ENCODE measurements around the gene PRKAB1. TPM values are rescaled to one million over a fixed set of nuclear protein-coding genes. Genes with fewer than 3 reads are reported as not detected.

The PRKAB1 gene
- total RNA-seq, 1 experiment from 2014 or later: 37.3 TPM

DNA sequence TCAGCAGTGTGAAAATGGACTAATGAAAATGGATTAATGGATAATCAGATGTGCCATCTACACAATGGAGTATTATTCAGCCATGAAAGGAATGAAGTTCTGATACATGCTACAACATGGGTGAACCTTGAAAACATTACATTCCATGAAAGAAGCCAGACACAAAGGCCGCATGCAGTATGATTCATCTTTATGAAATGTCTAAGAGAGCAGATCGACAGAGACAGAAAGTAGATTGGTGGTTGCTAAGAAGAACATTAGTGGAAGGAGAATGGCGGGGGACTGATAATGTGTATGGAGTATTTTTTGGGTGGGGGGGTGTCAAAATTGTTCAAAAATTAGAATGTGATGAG lies 47.3 kb downstream of the PRKAB1 start:
- peaks cover 56% of the 10 kb centered on the region for H3K36me3 Mint-ChIP-seq (ENCODE audit: insufficient read depth, unreplicated experiment)
- no TSS peak for BruUV-seq (replicated peaks)
- ChIA-PET POLR2A (no interaction called here), CTCF (no interaction called here)
- TF ChIP-seq, protein P1, sequence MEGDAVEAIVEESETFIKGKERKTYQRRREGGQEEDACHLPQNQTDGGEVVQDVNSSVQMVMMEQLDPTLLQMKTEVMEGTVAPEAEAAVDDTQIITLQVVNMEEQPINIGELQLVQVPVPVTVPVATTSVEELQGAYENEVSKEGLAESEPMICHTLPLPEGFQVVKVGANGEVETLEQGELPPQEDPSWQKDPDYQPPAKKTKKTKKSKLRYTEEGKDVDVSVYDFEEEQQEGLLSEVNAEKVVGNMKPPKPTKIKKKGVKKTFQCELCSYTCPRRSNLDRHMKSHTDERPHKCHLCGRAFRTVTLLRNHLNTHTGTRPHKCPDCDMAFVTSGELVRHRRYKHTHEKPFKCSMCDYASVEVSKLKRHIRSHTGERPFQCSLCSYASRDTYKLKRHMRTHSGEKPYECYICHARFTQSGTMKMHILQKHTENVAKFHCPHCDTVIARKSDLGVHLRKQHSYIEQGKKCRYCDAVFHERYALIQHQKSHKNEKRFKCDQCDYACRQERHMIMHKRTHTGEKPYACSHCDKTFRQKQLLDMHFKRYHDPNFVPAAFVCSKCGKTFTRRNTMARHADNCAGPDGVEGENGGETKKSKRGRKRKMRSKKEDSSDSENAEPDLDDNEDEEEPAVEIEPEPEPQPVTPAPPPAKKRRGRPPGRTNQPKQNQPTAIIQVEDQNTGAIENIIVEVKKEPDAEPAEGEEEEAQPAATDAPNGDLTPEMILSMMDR (IDR thresholded peaks at IDR 0.05; ENCODE audit: insufficient read depth in 1 of 2, low read depth in 1 of 2, low read length in 1 of 2, severe bottlenecking in 1 of 2, unreplicated experiment in 1 of 2): no peak
- H3K27me3 Mint-ChIP-seq (ENCODE audit: insufficient read depth, unreplicated experiment): no peaks in the 10 kb centered on the region
- H3K4me3 ChIP-seq (ENCODE audit: low read depth, low read length): no peak overlapping the region
- intact Hi-C loops (cut with micrococcal nuclease; ENCODE audit: unreplicated experiment): no loop called here
- DNase-seq: no peak
- no peaks in the 10 kb centered on the region for H3K27me3 ChIP-seq (replicated peaks; ENCODE audit: control insufficient read depth, insufficient read depth, low read length)
- H3K4me3 Mint-ChIP-seq (ENCODE audit: unreplicated experiment): no peak overlapping the region
- peaks cover 14% of the 10 kb centered on the region for H3K4me1 ChIP-seq
- no peaks in the 10 kb centered on the region for H3K9me3 ChIP-seq
- peaks cover 15% of the 10 kb centered on the region for H3K4me1 Mint-ChIP-seq (ENCODE audit: low read depth, unreplicated experiment)
- H3K27ac Mint-ChIP-seq (ENCODE audit: unreplicated experiment): no peak overlapping the region
- H3K9me3 Mint-ChIP-seq (ENCODE audit: unreplicated experiment): no peaks in the 10 kb centered on the region
- peaks cover 3% of the 10 kb centered on the region for H3K36me3 ChIP-seq (ENCODE audit: control insufficient read depth, insufficient read depth, low read length)

DNA sequence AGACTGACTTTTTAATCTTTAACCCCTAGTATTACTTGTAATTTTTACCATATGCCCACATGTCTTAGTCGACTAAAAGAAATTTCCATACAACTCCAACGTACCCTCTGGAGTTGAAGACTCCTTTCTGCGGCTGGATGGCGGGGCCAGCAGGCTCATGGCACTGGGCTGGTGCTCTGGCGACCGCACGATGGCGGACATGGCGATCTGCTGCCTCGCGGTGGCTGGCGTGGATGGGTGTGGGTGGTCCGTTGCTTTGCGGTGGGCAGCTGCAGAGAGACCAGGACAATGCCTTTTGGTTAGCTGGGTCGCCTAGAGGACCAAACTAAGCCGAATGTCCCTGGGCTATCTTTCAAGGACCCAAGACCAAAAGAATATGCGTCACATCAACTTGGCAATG lies 50.2 kb downstream of the PRKAB1 start:
- peaks cover 44% of the 10 kb centered on the region for H3K36me3 Mint-ChIP-seq (ENCODE audit: insufficient read depth, unreplicated experiment)
- H3K36me3 ChIP-seq (ENCODE audit: control insufficient read depth, insufficient read depth, low read length): peaks cover 3% of the 10 kb centered on the region
- H3K9me3 Mint-ChIP-seq (ENCODE audit: unreplicated experiment): no peaks in the 10 kb centered on the region
- H3K4me3 ChIP-seq (ENCODE audit: low read depth, low read length): no peak overlapping the region
- no peak for DNase-seq
- H3K27ac Mint-ChIP-seq (ENCODE audit: unreplicated experiment): no peak overlapping the region
- ChIA-PET CTCF (no interaction called here), POLR2A (no interaction called here)
- no peaks in the 10 kb centered on the region for H3K27me3 Mint-ChIP-seq (ENCODE audit: insufficient read depth, unreplicated experiment)
- no peaks in the 10 kb centered on the region for H3K27me3 ChIP-seq (replicated peaks; ENCODE audit: control insufficient read depth, insufficient read depth, low read length)
- no TSS peak for BruUV-seq (replicated peaks)
- TF ChIP-seq, protein P1 (IDR thresholded peaks at IDR 0.05; ENCODE audit: insufficient read depth in 1 of 2, low read depth in 1 of 2, low read length in 1 of 2, severe bottlenecking in 1 of 2, unreplicated experiment in 1 of 2): no peak
- no peaks in the 10 kb centered on the region for H3K9me3 ChIP-seq
- H3K4me1 Mint-ChIP-seq (ENCODE audit: low read depth, unreplicated experiment): peaks cover 15% of the 10 kb centered on the region
- no peak overlapping the region for H3K4me3 Mint-ChIP-seq (ENCODE audit: unreplicated experiment)
- peaks cover 14% of the 10 kb centered on the region for H3K4me1 ChIP-seq
- intact Hi-C loops (cut with micrococcal nuclease; ENCODE audit: unreplicated experiment): no loop called here

DNA sequence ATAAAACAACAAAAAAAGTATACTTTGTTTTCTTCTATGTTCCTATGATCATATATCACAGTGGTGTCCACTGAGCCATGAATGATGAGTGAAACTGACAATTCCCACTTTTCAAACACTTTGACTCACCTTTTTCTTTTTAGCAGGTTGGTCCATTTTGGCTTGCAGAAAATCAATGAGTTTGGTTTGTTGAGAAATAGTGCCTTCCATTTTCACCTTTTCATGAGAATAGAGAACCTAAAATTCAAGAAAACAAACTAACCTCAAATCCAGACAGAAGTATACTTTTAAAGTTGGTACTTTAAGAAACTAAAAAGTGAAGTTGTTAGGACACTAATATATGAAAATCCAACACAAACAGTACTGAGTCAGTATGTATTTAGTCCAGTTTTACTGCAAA lies 52.4 kb downstream of the PRKAB1 start:
- peaks cover 14% of the 10 kb centered on the region for H3K4me1 ChIP-seq
- H3K36me3 ChIP-seq (ENCODE audit: control insufficient read depth, insufficient read depth, low read length): no peaks in the 10 kb centered on the region
- DNase-seq: no peak
- Mint-ChIP-seq H3K27me3 (ENCODE audit: insufficient read depth, unreplicated experiment) (no peaks in the 10 kb centered on the region), H3K4me3 (ENCODE audit: unreplicated experiment) (no peak overlapping the region), H3K9me3 (ENCODE audit: unreplicated experiment) (no peaks in the 10 kb centered on the region), H3K36me3 (ENCODE audit: insufficient read depth, unreplicated experiment) (peaks cover 38% of the 10 kb centered on the region), H3K27ac (ENCODE audit: unreplicated experiment) (no peak overlapping the region), H3K4me1 (ENCODE audit: low read depth, unreplicated experiment) (peaks cover 11% of the 10 kb centered on the region)
- H3K9me3 ChIP-seq: no peaks in the 10 kb centered on the region
- BruUV-seq (replicated peaks): no TSS peak
- TF ChIP-seq, protein P1 (IDR thresholded peaks at IDR 0.05; ENCODE audit: insufficient read depth in 1 of 2, low read depth in 1 of 2, low read length in 1 of 2, severe bottlenecking in 1 of 2, unreplicated experiment in 1 of 2): no peak
- ChIA-PET POLR2A (no interaction called here), CTCF (no interaction called here)
- intact Hi-C loops (cut with micrococcal nuclease; ENCODE audit: unreplicated experiment): no loop called here
- H3K4me3 ChIP-seq (ENCODE audit: low read depth, low read length): no peak overlapping the region
- H3K27me3 ChIP-seq (replicated peaks; ENCODE audit: control insufficient read depth, insufficient read depth, low read length): no peaks in the 10 kb centered on the region
